Gastroesophageal sphincter (tissue), 3 donors: ENCODE measurements around the gene PDE3B.

Experiments
- POLR2A ChIP-seq, 2 donors: fragments of 450-650 bp; IDR thresholded peaks; one replicate each; pipeline ENCODE4 v1.6.1; 2017; ENCODE audit warnings: antibody characterized with exemption in 2 of 2, mild to moderate bottlenecking in 2 of 2, moderate library complexity in 1 of 2
- POLR2AphosphoS5 ChIP-seq: sonication (generic); formaldehyde crosslinking; IDR thresholded peaks from one replicate; pipeline ENCODE4 v1.6.1; 2017; ENCODE audit warnings: antibody characterized with exemption
- TF ChIP-seq, protein P1 (sequence below), 4 experiments: fragments of 200-600 bp in 2 of 4; fragments of 450-650 bp in 2 of 4; sonication (generic) in 1 of 4; IDR thresholded peaks; one replicate each; pipeline ENCODE4 v1.5.1; 2017 to 2019; ENCODE audit warnings: antibody characterized with exemption in 4 of 4, mild to moderate bottlenecking in 2 of 4, moderate library complexity in 2 of 4

GRCh38 chr11:14858404-14858803 is 214.8 kb downstream of the PDE3B start:
- TF ChIP-seq, protein P1, sequence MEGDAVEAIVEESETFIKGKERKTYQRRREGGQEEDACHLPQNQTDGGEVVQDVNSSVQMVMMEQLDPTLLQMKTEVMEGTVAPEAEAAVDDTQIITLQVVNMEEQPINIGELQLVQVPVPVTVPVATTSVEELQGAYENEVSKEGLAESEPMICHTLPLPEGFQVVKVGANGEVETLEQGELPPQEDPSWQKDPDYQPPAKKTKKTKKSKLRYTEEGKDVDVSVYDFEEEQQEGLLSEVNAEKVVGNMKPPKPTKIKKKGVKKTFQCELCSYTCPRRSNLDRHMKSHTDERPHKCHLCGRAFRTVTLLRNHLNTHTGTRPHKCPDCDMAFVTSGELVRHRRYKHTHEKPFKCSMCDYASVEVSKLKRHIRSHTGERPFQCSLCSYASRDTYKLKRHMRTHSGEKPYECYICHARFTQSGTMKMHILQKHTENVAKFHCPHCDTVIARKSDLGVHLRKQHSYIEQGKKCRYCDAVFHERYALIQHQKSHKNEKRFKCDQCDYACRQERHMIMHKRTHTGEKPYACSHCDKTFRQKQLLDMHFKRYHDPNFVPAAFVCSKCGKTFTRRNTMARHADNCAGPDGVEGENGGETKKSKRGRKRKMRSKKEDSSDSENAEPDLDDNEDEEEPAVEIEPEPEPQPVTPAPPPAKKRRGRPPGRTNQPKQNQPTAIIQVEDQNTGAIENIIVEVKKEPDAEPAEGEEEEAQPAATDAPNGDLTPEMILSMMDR (IDR thresholded peaks at IDR 0.05): no peak
- no peak for TF ChIP-seq POLR2A (IDR thresholded peaks at IDR 0.05)
- no peak for TF ChIP-seq POLR2AphosphoS5
